NCI-H146 (cell line): Measurements from ENCODE around the gene PLEKHG2.

Experiments
- DNase-seq: peaks from one replicate; lab custom pipeline; 2025; lab: John Stamatoyannopoulos, UW

PLEKHG2 gene

GRCh38 chr19:39384839-39385568 is 27.5 kb upstream of the PLEKHG2 start:
- no peak for DNase-seq

- DNase-seq: no peak
Measured at GRCh38 chr19:39385629-39386411, 26.6 kb upstream of the PLEKHG2 start.

- DNase-seq: no peak
Measured at GRCh38 chr19:39386557-39386956, 25.9 kb upstream of the PLEKHG2 start.

- no peak for DNase-seq
Measured at GRCh38 chr19:39388657-39389056, 23.8 kb upstream of the PLEKHG2 start.

- DNase-seq: no peak
Measured at GRCh38 chr19:39389631-39390414, 22.6 kb upstream of the PLEKHG2 start.

GRCh38 chr19:39390451-39390750 is 22.1 kb upstream of the PLEKHG2 start:
- no peak for DNase-seq

- peak; percentile 100 for DNase-seq
Measured at GRCh38 chr19:39390751-39391437, 21.6 kb upstream of the PLEKHG2 start, which contains the start of the genes MED29 and PAF1. MED29 (plus strand) TSS chr19:39391378; CDS start chr19:39391423, 45 bp downstream. PAF1 (minus strand) TSS chr19:39391106; CDS start chr19:39390864, 242 bp downstream.

- peak; percentile 67 for DNase-seq
Measured at GRCh38 chr19:39397360-39398296, 14.8 kb upstream of the PLEKHG2 start.

GRCh38 chr19:39398297-39398864 is 14.1 kb upstream of the PLEKHG2 start:
- DNase-seq: no peak

GRCh38 chr19:39399668-39400050 is 12.8 kb upstream of the PLEKHG2 start:
- no peak for DNase-seq

GRCh38 chr19:39400061-39400460 is 12.4 kb upstream of the PLEKHG2 start:
- no peak for DNase-seq

- DNase-seq: no peak
Measured at GRCh38 chr19:39401070-39401548, 11.4 kb upstream of the PLEKHG2 start.

GRCh38 chr19:39401549-39402345 is 10.7 kb upstream of the PLEKHG2 start:
- DNase-seq: no peak

GRCh38 chr19:39402346-39403300 is 9.8 kb upstream of the PLEKHG2 start:
- peak; percentile 74 for DNase-seq

- DNase-seq: peak; percentile 80
Measured at GRCh38 chr19:39403331-39404312, 8.8 kb upstream of the PLEKHG2 start.

GRCh38 chr19:39405261-39405957 is 7.1 kb upstream of the PLEKHG2 start:
- DNase-seq: no peak
